ENCODE results near the gene EVPL. TPM values are rescaled to one million over a fixed set of nuclear protein-coding genes. Genes with fewer than 3 reads are reported as not detected.
A peak's percentile ranks its signal among the peaks of the same experiment; 100 is the strongest.

Gene EVPL
- total and polyA plus RNA-seq, 2 of the 13 experiments (the other 11 are each of a cell fraction or from before 2014, with no cell fraction given), result 2.1 to 8.2 TPM

GRCh38 chr17:76008630-76009425, 18.3 kb downstream of the EVPL start:
- no peak overlapping the region for H3K4me3 ChIP-seq (replicated peaks in 1 of 3; ENCODE audit: insufficient read depth in 1 of 3, low read depth in 2 of 3, low read length in 3 of 3)
- peaks cover 0 to 6% of the 10 kb centered on the region in 2 experiments; a peak in 2 of 5 replicates for H3K36me3 ChIP-seq (replicated peaks in 1 of 2; ENCODE audit: control insufficient read depth in 1 of 2, insufficient read depth in 2 of 2, low read length in 2 of 2)
- no peak overlapping the region for H3K27ac ChIP-seq (ENCODE audit: extremely low read length, insufficient read depth, low read length)
- ChIA-PET POLR2A (interaction anchor here (1.4 to 1.5 kb wide), 2 partner anchors 23 to 104 kb away, joined by 4 read pairs; partner anchors contain the start of gene MRPL38), CTCF (ENCODE audit: low intra/inter-chr PET ratio, low total read pairs) (no interaction called here)
- no peak overlapping the region for H3K4me2 ChIP-seq (ENCODE audit: low read depth, low read length)
- no peak for ATAC-seq
- TF ChIP-seq ETV6 (CRISPR knock-in tag; conservative IDR thresholded peaks at IDR 0.05), result no peak
- no peak for TF ChIP-seq KLF9 (CRISPR knock-in tag; IDR thresholded peaks at IDR 0.05; ENCODE audit: low read depth)
- TF ChIP-seq SIX1 (CRISPR knock-in tag; IDR thresholded peaks at IDR 0.05; ENCODE audit: borderline replicate concordance), result no peak
- TF ChIP-seq STAT6 (CRISPR knock-in tag; IDR thresholded peaks at IDR 0.05; ENCODE audit: borderline replicate concordance), result no peak
- TF ChIP-seq AHR (CRISPR knock-in tag; IDR thresholded peaks at IDR 0.05), result no peak
- no peak for TF ChIP-seq IRX3 (CRISPR knock-in tag; IDR thresholded peaks at IDR 0.05; ENCODE audit: borderline replicate concordance, low read depth)
- TF ChIP-seq ZNF543 (CRISPR knock-in tag; IDR thresholded peaks at IDR 0.05), result no peak
- peak; percentile 35; the same call in 1 of the 2 replicates for TF ChIP-seq ZC3H13 (CRISPR knock-in tag; IDR thresholded peaks at IDR 0.05)
- TF ChIP-seq AGO2 (optimal IDR thresholded peaks at IDR 0.05; ENCODE audit: low read depth, low read length), result peak; percentile 14
- no peak for TF ChIP-seq ZNF382 (CRISPR knock-in tag; IDR thresholded peaks at IDR 0.05; ENCODE audit: borderline replicate concordance)
- TF ChIP-seq FOXK1 (CRISPR knock-in tag; IDR thresholded peaks at IDR 0.05; ENCODE audit: borderline replicate concordance, low read depth), result no peak
- TF ChIP-seq YEATS4 (CRISPR knock-in tag; IDR thresholded peaks at IDR 0.05; ENCODE audit: borderline replicate concordance), result no peak
- in situ Hi-C loops (cut with HindIII; ENCODE audit: extremely low pct_ligation_motif_present, low pct_unique_long_range_greater_than_20kb) (loop anchor here (5.0 kb wide), 2 partner anchors 52 to 102 kb away; no protein-coding TSS in a partner anchor), intact Hi-C loops (cut with micrococcal nuclease; ENCODE audit: unreplicated experiment) (no loop called here)
- H3K4me1 ChIP-seq (ENCODE audit: insufficient read depth, low read length), result peaks cover 24% of the 10 kb centered on the region
- no peak overlapping the region for H2AFZ ChIP-seq (ENCODE audit: low read length)
- no peaks in the 10 kb centered on the region for H3K9me3 ChIP-seq (ENCODE audit: low read length)
- no peak for DNase-seq (ENCODE audit: low spot score)
- no TSS peak for BruUV-seq (replicated peaks)
- no peaks in the 10 kb centered on the region for H3K79me2 ChIP-seq (ENCODE audit: insufficient read depth, low read length)
- 96% methylated on average over 56 of the region's 56 CpGs for WGBS (ENCODE audit: low lambda C conversion rate)
- H4K20me1 ChIP-seq (ENCODE audit: insufficient read depth, low read length), result no peaks in the 10 kb centered on the region
- no peaks in the 10 kb centered on the region for H3K27me3 ChIP-seq (ENCODE audit: control insufficient read depth in 1 of 2, insufficient read depth in 2 of 2, low read length in 2 of 2)
- no peak for FAIRE-seq
- H3K9ac ChIP-seq (ENCODE audit: insufficient read depth, low read depth, low read length), result no peak overlapping the region

Data from HepG2 (cell line).